GM23338 (cell line): ENCODE results near the gene KCNT1.

Source experiments
- CTCF ChIP-seq, 2 experiments: fragments of 200-600 bp in 1 of 2; sonication (generic) in 1 of 2; conservative IDR thresholded peaks; 2 replicates each; pipeline versions ENCODE4 v1.5.1 to v1.6.1; 2016 to 2017; ENCODE audit warnings: antibody characterized with exemption in 2 of 2, low read depth in 2 of 2, mild to moderate bottlenecking in 2 of 2, moderate library complexity in 1 of 2
- ETS1 ChIP-seq: IDR thresholded peaks from 2 replicates; pipeline ENCODE4 v1.6.1; 2016; ENCODE audit warnings: antibody characterized with exemption
- EZH2 ChIP-seq: fragments of 200-600 bp; sonication (generic); IDR thresholded peaks from one replicate; pipeline ENCODE4 v1.8.0; 2017; ENCODE audit warnings: antibody characterized with exemption, mild to moderate bottlenecking, low read depth; ENCODE audit not compliant: unreplicated experiment
- EZH2phosphoT487 ChIP-seq: fragments of 200-600 bp; sonication (generic); IDR thresholded peaks from one replicate; pipeline ENCODE4 v1.8.1; 2018; ENCODE audit warnings: antibody characterized with exemption; ENCODE audit not compliant: unreplicated experiment
- JUNB ChIP-seq: IDR thresholded peaks from one replicate; pipeline ENCODE4 v1.6.1; 2016; ENCODE audit warnings: antibody characterized with exemption; ENCODE audit not compliant: unreplicated experiment
- NANOG ChIP-seq: IDR thresholded peaks from 2 replicates; pipeline ENCODE4 v1.6.1; 2016; ENCODE audit warnings: antibody characterized with exemption, borderline replicate concordance
- POLR2AphosphoS5 ChIP-seq: IDR thresholded peaks from 2 replicates; pipeline ENCODE4 v1.6.1; 2016; ENCODE audit warnings: antibody characterized with exemption, low read depth
- REST ChIP-seq: IDR thresholded peaks from one replicate; pipeline ENCODE4 v1.6.1; 2018; ENCODE audit warnings: antibody characterized with exemption; ENCODE audit not compliant: unreplicated experiment

- TF ChIP-seq CTCF (conservative IDR thresholded peaks at IDR 0.05; ENCODE audit: low read depth in 2 of 2) = no peak
- TF ChIP-seq NANOG = no peak
- no peak for TF ChIP-seq EZH2
- TF ChIP-seq ETS1 = no peak
- TF ChIP-seq REST = no peak
- no peak for TF ChIP-seq POLR2AphosphoS5
- TF ChIP-seq EZH2phosphoT487 = no peak
- TF ChIP-seq JUNB = no peak
Measured at GRCh38 chr9:135798263-135798585, 96.2 kb downstream of the KCNT1 start.
